Erythroblast (primary cell): Measurements from ENCODE around the gene ERBB4.

Source experiments
- GATA1 ChIP-seq: IDR thresholded peaks from 2 replicates; pipeline ENCODE4 v1.6.1; 2011; ENCODE audit warnings: low read depth, mild to moderate bottlenecking, control low read depth, low read length, moderate library complexity
- POLR2A ChIP-seq: IDR thresholded peaks from 2 replicates; pipeline ENCODE4 v1.6.1; 2011; ENCODE audit warnings: mild to moderate bottlenecking, low read length

DNA sequence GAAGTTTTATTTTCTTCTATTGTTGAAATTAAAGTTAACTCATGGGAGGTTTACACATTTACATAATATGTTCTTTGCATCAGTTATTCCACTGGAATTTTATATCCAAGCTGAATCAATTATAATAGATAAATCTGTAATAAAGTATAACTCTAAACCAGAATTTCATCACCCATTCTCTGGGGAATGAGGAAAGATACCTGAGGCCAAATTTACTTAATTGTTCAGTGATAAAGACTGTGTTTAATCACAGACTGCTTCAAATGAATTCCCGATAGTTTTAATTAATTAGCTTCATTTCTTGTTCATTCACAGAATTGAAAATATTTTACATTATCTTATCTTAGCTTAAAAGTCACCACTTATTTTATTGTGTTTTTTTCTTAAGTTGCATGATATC, 562.5 kb downstream of the ERBB4 start:
- TF ChIP-seq POLR2A = no peak
- TF ChIP-seq GATA1 = no peak
